Endothelial cell of umbilical vein (primary cell): ENCODE measurements around the gene MAS1L. TPM values are rescaled to one million over a fixed set of nuclear protein-coding genes. Genes with fewer than 3 reads are reported as not detected.

ENCODE experiments used
- BruUV-seq: library from RNA; stranded (reverse); fragments of 400-500 nt; replicated peaks from 2 replicates; lab custom pipeline; 2021; lab: Mats Ljungman, UMichigan
- CTCF ChIA-PET: fragments of 300-600, 350-600 bp; sonication (Branson Sonifier 250); formaldehyde crosslinking; loops from one replicate; lab custom pipeline; 2021; ENCODE audit warnings: antibody characterized with exemption, inconsistent platforms; lab: Charles Lee
- POLR2A ChIA-PET: fragments of 300-600, 350-600 bp; sonication (Branson Sonifier 250); formaldehyde crosslinking; loops from one replicate; lab custom pipeline; 2021; ENCODE audit warnings: antibody characterized with exemption, inconsistent platforms; lab: Charles Lee
- DNase-seq: peaks from one replicate; pipeline ENCODE4 v3.0.0-alpha.2; 2011; ENCODE audit warnings: low read depth, low spot score
- FAIRE-seq: peaks from 2 replicates; lab custom pipeline; 2011; peaks lifted over from hg19 to GRCh38; lab: Jason Lieb, UNC
- H2AFZ ChIP-seq: 2 replicates; pipeline ENCODE4 v1.6.0; 2012; ENCODE audit warnings: low read depth, low read length, control low read depth, inconsistent platforms
- H3K27ac ChIP-seq: 2 replicates; pipeline ENCODE4 v1.5.1; 2011; ENCODE audit warnings: low read depth, mild to moderate bottlenecking, control low read depth, low read length, moderate library complexity; ENCODE audit not compliant: insufficient read depth
- H3K27me3 ChIP-seq, 2 experiments: 2 replicates each; pipeline versions ENCODE4 v1.6.0 to v1.6.1; 2011; ENCODE audit warnings: low read length in 2 of 2, mixed read lengths in 1 of 2; ENCODE audit not compliant: control insufficient read depth in 2 of 2, insufficient read depth in 2 of 2
- H3K36me3 ChIP-seq, 2 experiments: 2 replicates in 1 of 2; 3 replicates in 1 of 2; pipeline ENCODE4 v1.5.1; 2011; ENCODE audit warnings: low read length in 2 of 2, mild to moderate bottlenecking in 1 of 2, moderate library complexity in 1 of 2; ENCODE audit not compliant: control insufficient read depth in 2 of 2, insufficient read depth in 2 of 2; ENCODE audit errors: extremely low read depth in 1 of 2
- H3K4me1 ChIP-seq: 3 replicates; pipeline ENCODE4 v1.5.1; 2011; ENCODE audit warnings: mild to moderate bottlenecking, low read length; ENCODE audit not compliant: control insufficient read depth, insufficient read depth; ENCODE audit errors: extremely low read depth
- H3K4me2 ChIP-seq: 2 replicates; pipeline ENCODE4 v1.6.1; 2011; ENCODE audit warnings: low read length, control low read depth, mixed read lengths; ENCODE audit not compliant: insufficient read depth
- H3K4me3 ChIP-seq, 3 experiments: fragments of 200-600 bp in 1 of 3; sonication (generic), shearing (Covaris generic) in 1 of 3; replicated peaks in 1 of 3; 2 replicates each; pipeline ENCODE4 v1.5.1; 2011 to 2016; ENCODE audit warnings: control low read depth in 3 of 3, low read length in 3 of 3, mild to moderate bottlenecking in 2 of 3, inconsistent platforms in 1 of 3, low read depth in 1 of 3, moderate library complexity in 1 of 3; ENCODE audit not compliant: insufficient read depth in 1 of 3
- H3K79me2 ChIP-seq: 2 replicates; pipeline ENCODE4 v1.6.0; 2012; ENCODE audit warnings: low read length, inconsistent platforms; ENCODE audit not compliant: control insufficient read depth, insufficient read depth
- H3K9ac ChIP-seq: replicated peaks from 2 replicates; pipeline ENCODE3; 2011; ENCODE audit warnings: low read length, control low read depth; ENCODE audit not compliant: insufficient read depth; ENCODE audit errors: extremely low read depth
- H3K9me1 ChIP-seq: replicated peaks from 3 replicates; pipeline ENCODE4 v1.6.0; 2011; ENCODE audit warnings: mild to moderate bottlenecking, low read length; ENCODE audit not compliant: control insufficient read depth, insufficient read depth; ENCODE audit errors: extremely low read depth
- H3K9me3 ChIP-seq: replicated peaks from 2 replicates; pipeline ENCODE4 v1.5.1; 2012; ENCODE audit warnings: low read length, inconsistent platforms; ENCODE audit not compliant: control insufficient read depth, insufficient read depth
- H4K20me1 ChIP-seq: replicated peaks from 2 replicates; pipeline ENCODE3; 2011; ENCODE audit warnings: mild to moderate bottlenecking, low read length; ENCODE audit not compliant: control insufficient read depth, insufficient read depth; ENCODE audit errors: extremely low read depth
- CTCF ChIP-seq, 2 donors: IDR thresholded peaks; 1 replicate in 1 of 2; 2 replicates in 1 of 2; pipeline ENCODE4 v1.5.1; 2011; ENCODE audit warnings: low read length in 2 of 2, mild to moderate bottlenecking in 2 of 2, moderate library complexity in 2 of 2, control low read depth in 1 of 2, inconsistent platforms in 1 of 2, low read depth in 1 of 2; ENCODE audit not compliant: insufficient read depth in 1 of 2; ENCODE audit errors: extremely low read depth in 1 of 2
- EZH2 ChIP-seq: IDR thresholded peaks from 2 replicates; pipeline ENCODE4 v1.6.1; 2012; ENCODE audit warnings: borderline replicate concordance, low read depth, mild to moderate bottlenecking, moderate library complexity, low read length, inconsistent platforms; ENCODE audit not compliant: severe bottlenecking
- FOS ChIP-seq: IDR thresholded peaks from 2 replicates; pipeline ENCODE4 v1.6.1; 2011; ENCODE audit warnings: mild to moderate bottlenecking, low read length, moderate library complexity, borderline replicate concordance; ENCODE audit not compliant: insufficient read depth
- GATA2 ChIP-seq: IDR thresholded peaks from 2 replicates; pipeline ENCODE4 v1.7.0; 2011; ENCODE audit warnings: low read depth, mild to moderate bottlenecking, moderate library complexity, mixed read lengths, low read length; ENCODE audit not compliant: insufficient read length, insufficient read depth
- JUN ChIP-seq: IDR thresholded peaks from 2 replicates; pipeline ENCODE4 v1.6.1; 2011; ENCODE audit warnings: borderline replicate concordance, low read depth; ENCODE audit not compliant: insufficient read length, insufficient read depth
- MAX ChIP-seq: IDR thresholded peaks from 2 replicates; pipeline ENCODE4 v1.6.1; 2011; ENCODE audit not compliant: insufficient read depth, insufficient read length
- MYC ChIP-seq: IDR thresholded peaks from one replicate; pipeline ENCODE4 v1.6.1; 2011; ENCODE audit warnings: mild to moderate bottlenecking, low read depth, low read length
- POLR2A ChIP-seq: IDR thresholded peaks from 2 replicates; pipeline ENCODE4 v1.6.1; 2012; ENCODE audit warnings: low read depth, mild to moderate bottlenecking, control low read depth, low read length
- POLR2AphosphoS5 ChIP-seq: IDR thresholded peaks from 2 replicates; pipeline ENCODE4 v1.6.1; 2012; ENCODE audit warnings: low read depth, mild to moderate bottlenecking, control low read depth, low read length, moderate library complexity; ENCODE audit not compliant: insufficient read depth
- dilution Hi-C: fragments of 300-500 bp; cut with MboI; formaldehyde crosslinking; loops from one replicate; pipeline ENCODE4 v1.15.0; 2019; ENCODE audit warnings: low sequenced_read_pairs; ENCODE audit not compliant: extremely low pct_ligation_motif_present
- intact Hi-C: fragments of 100-400 bp; cut with micrococcal nuclease; formaldehyde crosslinking; loops from one replicate; pipeline ENCODE4 v1.10.0; 2022
- polyA plus RNA-seq, 4 experiments: library from polyadenylated mRNA; depleted of rRNA in 3 of 4; stranded (reverse) in 3 of 4; unstranded in 1 of 4; fragments of >200 nt; gene quantifications; 2 replicates each; pipeline versions ENCODE4 v1.2.1 to v1.2.3, GENCODE V29; 2011 to 2012; ENCODE audit warnings: missing spikeins in 1 of 4
- total RNA-seq: library from RNA; stranded (reverse); gene quantifications from 2 replicates; pipeline ENCODE4 v1.2.3, GENCODE V29; 2021

Gene MAS1L
- total and polyA plus RNA-seq, 2 donors (not counting 3 experiments of a cell fraction or from before 2014, with no cell fraction given) = not detected

- no peaks in the 10 kb centered on the region for H3K9me1 ChIP-seq
- no TSS peak for BruUV-seq
- H4K20me1 ChIP-seq = no peaks in the 10 kb centered on the region
- H3K9me3 ChIP-seq = no peaks in the 10 kb centered on the region
- H3K4me3 ChIP-seq = no peak overlapping the region
- CTCF ChIA-PET = no interaction called here
- H3K27ac ChIP-seq = no peak overlapping the region
- POLR2A ChIA-PET = no interaction called here
- dilution Hi-C loops (no loop called here), intact Hi-C loops (no loop called here)
- no peak overlapping the region for H3K9ac ChIP-seq
- H3K36me3 ChIP-seq = no peaks in the 10 kb centered on the region
- no peak for TF ChIP-seq EZH2
- TF ChIP-seq JUN = no peak
- no peak for TF ChIP-seq FOS
- TF ChIP-seq MYC = no peak
- TF ChIP-seq POLR2AphosphoS5 = no peak
- no peak for TF ChIP-seq POLR2A
- no peak for TF ChIP-seq MAX
- TF ChIP-seq GATA2 = no peak
- TF ChIP-seq CTCF (IDR thresholded peaks at IDR 0.05; ENCODE audit: extremely low read depth in 1 of 2, insufficient read depth in 1 of 2, low read depth in 1 of 2, low read length in 2 of 2) = no peak
- H2AFZ ChIP-seq = no peak overlapping the region
- no peaks in the 10 kb centered on the region for H3K79me2 ChIP-seq
- FAIRE-seq = no peak
- H3K27me3 ChIP-seq = no peaks in the 10 kb centered on the region
- H3K4me1 ChIP-seq = no peaks in the 10 kb centered on the region
- no peak overlapping the region for H3K4me2 ChIP-seq
- DNase-seq = no peak
Measured at GRCh38 chr6:29442719-29443118, 45.0 kb downstream of the MAS1L start.
